HepG2 (cell line): ENCODE data around the gene HARBI1. TPM values are rescaled to one million over a fixed set of nuclear protein-coding genes. Genes with fewer than 3 reads are reported as not detected.
A peak's percentile ranks its signal among the peaks of the same experiment; 100 is the strongest.

Experiments used
- EED ChIP-seq: sonication (generic); formaldehyde crosslinking; IDR thresholded peaks from 2 replicates; pipeline ENCODE4 v1.5.0; 2020; ENCODE audit warnings: mild to moderate bottlenecking, missing genetic modification reagents
- FOXP1 ChIP-seq, 2 experiments: fragments of 450-650 bp in 1 of 2; IDR thresholded peaks; 2 replicates each; pipeline ENCODE4 v1.6.1; 2017 to 2018; ENCODE audit warnings: antibody characterized with exemption in 1 of 2
- GABPA ChIP-seq, 2 experiments: IDR thresholded peaks; 2 replicates each; pipeline ENCODE4 v1.6.1; 2011 to 2016; ENCODE audit warnings: low read depth in 2 of 2, low read length in 1 of 2, missing biosample characterization in 1 of 2, missing genetic modification characterization in 1 of 2
- KDM5B ChIP-seq: sonication (generic); formaldehyde crosslinking; IDR thresholded peaks from 2 replicates; pipeline ENCODE4 v1.4.0; 2020; ENCODE audit warnings: missing genetic modification reagents, mild to moderate bottlenecking, borderline replicate concordance
- MYC ChIP-seq: sonication (generic); formaldehyde crosslinking; IDR thresholded peaks from 2 replicates; pipeline ENCODE4 v1.9.0; 2021; ENCODE audit warnings: missing genetic modification reagents, borderline replicate concordance
- NAIF1 ChIP-seq: sonication (generic); formaldehyde crosslinking; IDR thresholded peaks from 2 replicates; pipeline ENCODE4 v1.5.0; 2020; ENCODE audit warnings: mild to moderate bottlenecking, missing genetic modification reagents, borderline replicate concordance
- NFATC3 ChIP-seq: sonication (generic); formaldehyde crosslinking; IDR thresholded peaks from 2 replicates; pipeline ENCODE4 v1.5.1; 2020; ENCODE audit warnings: mild to moderate bottlenecking, missing genetic modification reagents
- SIN3A ChIP-seq: IDR thresholded peaks from 2 replicates; pipeline ENCODE4 v1.6.1; 2011; ENCODE audit warnings: low read depth, mild to moderate bottlenecking, control low read depth, low read length, borderline replicate concordance
- TCF12 ChIP-seq, 2 experiments: fragments of 450-650 bp in 1 of 2; sonication (generic) in 1 of 2; formaldehyde crosslinking in 1 of 2; IDR thresholded peaks; 2 replicates each; pipeline versions ENCODE4 v1.6.1 to v1.8.0; 2017 to 2022; ENCODE audit warnings: antibody characterized with exemption in 1 of 2, mild to moderate bottlenecking in 1 of 2, missing genetic modification reagents in 1 of 2, moderate library complexity in 1 of 2
- ZBTB40 ChIP-seq, 2 experiments: fragments of 450-650 bp in 1 of 2; sonication (generic) in 1 of 2; formaldehyde crosslinking in 1 of 2; IDR thresholded peaks; 2 replicates each; pipeline versions ENCODE4 v1.6.1 to v1.8.0; 2016 to 2022; ENCODE audit warnings: antibody characterized with exemption in 1 of 2, mild to moderate bottlenecking in 1 of 2, missing genetic modification reagents in 1 of 2
- ZFP91 ChIP-seq: sonication (generic); formaldehyde crosslinking; IDR thresholded peaks from 2 replicates; pipeline ENCODE4 v1.9.0; 2022; ENCODE audit warnings: missing genetic modification reagents, mild to moderate bottlenecking, borderline replicate concordance
- ZNF160 ChIP-seq: sonication (generic); formaldehyde crosslinking; IDR thresholded peaks from 2 replicates; pipeline ENCODE4 v1.8.0; 2022; ENCODE audit warnings: mild to moderate bottlenecking, inconsistent platforms, missing genetic modification reagents
- ZNF747 ChIP-seq: sonication (generic); formaldehyde crosslinking; IDR thresholded peaks from 2 replicates; pipeline ENCODE4 v1.8.1; 2023; ENCODE audit warnings: missing genetic modification reagents, mild to moderate bottlenecking, borderline replicate concordance
- ZSCAN9 ChIP-seq: IDR thresholded peaks from 2 replicates; pipeline ENCODE4 v1.6.1; 2016; ENCODE audit warnings: borderline replicate concordance
- polyA plus RNA-seq, 8 experiments: library from polyadenylated mRNA; depleted of rRNA in 3 of 8; stranded (reverse) in 7 of 8; unstranded in 1 of 8; fragments of >200 nt; fragmentation: Illumina TruSeq in 4 of 8; extraction: Trizol in 4 of 8; gene quantifications; 2 replicates each; pipeline versions ENCODE4 v1.2.1 to v1.2.3, GENCODE V29; 2011 to 2016; ENCODE audit warnings: low read depth in 4 of 8, missing spikeins in 1 of 8, mixed read lengths in 1 of 8; ENCODE audit not compliant: insufficient read depth in 1 of 8
- total RNA-seq, 5 experiments: library from RNA; depleted of rRNA; stranded (reverse); fragments of >200 nt; fragmentation: Illumina TruSeq; extraction: Trizol; gene quantifications; 2 replicates each; pipeline ENCODE4 v1.2.3, GENCODE V29; 2016; ENCODE audit warnings: low read depth in 1 of 5
- TF ChIP-seq, protein P1 (sequence below): sonication (generic); formaldehyde crosslinking; IDR thresholded peaks from 2 replicates; pipeline ENCODE4 v1.8.1; 2023; ENCODE audit warnings: mild to moderate bottlenecking, moderate library complexity, missing genetic modification reagents

Gene HARBI1
- total and polyA plus RNA-seq, 2 of the 13 experiments (the other 11 are each of a cell fraction or from before 2014, with no cell fraction given), result 2.5 to 4.8 TPM

- TF ChIP-seq NAIF1 (peak; percentile 73; the same call in 1 of the 2 replicates), GABPA (IDR thresholded peaks at IDR 0.05; ENCODE audit: low read depth, low read length) (peak; percentile 79), GABPA (CRISPR knock-in tag; IDR thresholded peaks at IDR 0.05; ENCODE audit: low read depth) (peak; percentile 74), ZSCAN9 (CRISPR knock-in tag) (no peak), FOXP1 (IDR thresholded peaks at IDR 0.05) (no peak), FOXP1 (CRISPR knock-in tag; IDR thresholded peaks at IDR 0.05) (0 out of 2 replicates have a peak, but pooled peaks have one; percentile 7), TCF12 (IDR thresholded peaks at IDR 0.05) (no peak), TCF12 (CRISPR knock-in tag; IDR thresholded peaks at IDR 0.05) (0 out of 2 replicates have a peak, but pooled peaks have one; percentile 30), MYC (peak; percentile 64; the same call in 1 of the 2 replicates), NFATC3 (CRISPR knock-in tag) (no peak), ZNF747 (peak; percentile 76), KDM5B (CRISPR knock-in tag) (0 out of 2 replicates have a peak, but pooled peaks have one; percentile 48), ZBTB40 (IDR thresholded peaks at IDR 0.05) (no peak), ZBTB40 (CRISPR knock-in tag; IDR thresholded peaks at IDR 0.05) (no peak), ZNF160 (no peak), EED (CRISPR knock-in tag) (peak; percentile 82; the same call in 1 of the 2 replicates), SIN3A (peak; percentile 72; the same call in 1 of the 2 replicates), ZFP91 (peak; percentile 69; the same call in 1 of the 2 replicates)
- TF ChIP-seq, protein P1, sequence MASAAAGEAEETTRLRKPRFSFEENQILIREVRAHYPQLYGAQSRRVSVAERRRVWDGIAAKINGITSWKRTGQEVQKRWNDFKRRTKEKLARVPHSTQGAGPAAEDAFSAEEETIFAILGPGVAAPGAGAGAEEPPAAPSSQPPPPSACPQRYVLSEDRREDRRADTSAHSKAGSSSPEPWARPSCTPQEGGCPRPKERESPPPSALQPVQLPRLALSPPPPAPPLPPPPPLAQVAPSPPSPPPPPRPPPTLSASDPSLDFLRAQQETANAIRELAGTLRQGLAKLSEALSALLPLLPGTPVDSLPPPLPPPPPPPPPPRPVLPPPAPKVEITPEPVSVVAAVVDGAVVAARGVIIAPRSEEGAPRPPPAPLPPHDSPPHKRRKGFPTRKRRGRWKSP (CRISPR knock-in tag), result 0 out of 2 replicates have a peak, but pooled peaks have one; percentile 32
Observed at GRCh38 chr11:46617134-46617971, at the start of gene HARBI1, which contains the start of gene ATG13 (continued).
